K562 (cell line): Measurements from ENCODE around the gene ZC3H12C. TPM values are rescaled to one million over a fixed set of nuclear protein-coding genes. Genes with fewer than 3 reads are reported as not detected.

Experiments used
- ATAC-seq: fragments of 200-7000 bp; cut with Tn5 transposase; 3 replicates; pipeline ENCODE4 v1.9.1; 2020; ENCODE audit warnings: moderate library complexity
- BruUV-seq: library from RNA; stranded (reverse); fragments of 400-500 nt; replicated peaks from 2 replicates; lab custom pipeline; 2021; lab: Mats Ljungman, UMichigan
- CTCF ChIA-PET: fragments of 300-600 bp; formaldehyde crosslinking; extraction: SDS; loops from one replicate; lab custom pipeline; 2021; ENCODE audit warnings: low intra/inter-chr PET ratio; lab: Yijun Ruan, JAX
- POLR2A ChIA-PET: fragments of 300-600, 350-650 bp; sonication (Branson Sonifier 250); formaldehyde crosslinking; extraction: SDS; loops from one replicate; lab custom pipeline; 2021; ENCODE audit warnings: antibody characterized with exemption, inconsistent platforms; lab: Yijun Ruan, JAX
- DNase-seq, 4 experiments: peaks; one replicate each; pipeline versions ENCODE4 v3.0.0 to v3.0.0-alpha.2; 2011 to 2018; ENCODE audit warnings: low spot score in 3 of 4, mixed read lengths in 3 of 4; ENCODE audit errors: extremely low read depth in 1 of 4
- FAIRE-seq: peaks from 2 replicates; lab custom pipeline; 2011; peaks lifted over from hg19 to GRCh38; lab: Jason Lieb, UNC
- H2AFZ ChIP-seq: 2 replicates; pipeline ENCODE4 v1.6.0; 2011; ENCODE audit warnings: low read depth, low read length, control low read depth, inconsistent platforms
- H3K27ac ChIP-seq: fragments of 200-600 bp; 3 replicates; pipeline ENCODE4 v1.8.0; 2011; ENCODE audit warnings: low read depth, mild to moderate bottlenecking, control low read depth, inconsistent platforms, low read length, moderate library complexity, mixed read lengths; ENCODE audit errors: extremely low read depth
- H3K27me3 ChIP-seq, 2 experiments: fragments of 300-600 bp in 1 of 2; 2 replicates in 1 of 2; 3 replicates in 1 of 2; pipeline versions ENCODE4 v1.6.0 to v1.8.0; 2011; ENCODE audit warnings: inconsistent platforms in 2 of 2, low read length in 2 of 2, mild to moderate bottlenecking in 1 of 2, mixed read lengths in 1 of 2, moderate library complexity in 1 of 2; ENCODE audit not compliant: control insufficient read depth in 2 of 2, insufficient read depth in 2 of 2
- H3K36me3 ChIP-seq: fragments of 300-600 bp; 3 replicates; pipeline ENCODE4 v1.8.0; 2011; ENCODE audit warnings: mild to moderate bottlenecking, low read length, inconsistent platforms; ENCODE audit not compliant: control insufficient read depth, insufficient read depth
- H3K4me1 ChIP-seq, 2 experiments: fragments of 200-600 bp in 1 of 2; replicated peaks in 1 of 2; 2 replicates in 1 of 2; 3 replicates in 1 of 2; pipeline versions ENCODE4 v1.5.1 to v1.8.0; 2011; ENCODE audit warnings: inconsistent platforms in 2 of 2, low read length in 2 of 2, mild to moderate bottlenecking in 1 of 2, mixed read lengths in 1 of 2, moderate library complexity in 1 of 2; ENCODE audit not compliant: control insufficient read depth in 2 of 2, insufficient read depth in 2 of 2
- H3K4me2 ChIP-seq: 2 replicates; pipeline ENCODE4 v1.6.1; 2011; ENCODE audit warnings: low read length, control low read depth, inconsistent platforms, mixed read lengths; ENCODE audit not compliant: insufficient read depth
- H3K4me3 ChIP-seq: fragments of 200-600 bp; sonication (generic), shearing (Covaris generic); 2 replicates; pipeline ENCODE4 v1.5.1; 2016; ENCODE audit warnings: control low read depth, inconsistent platforms
- H3K79me2 ChIP-seq: fragments of 200-600 bp; 3 replicates; pipeline ENCODE4 v1.8.0; 2011; ENCODE audit warnings: low read length, inconsistent platforms; ENCODE audit not compliant: control insufficient read depth, insufficient read depth
- H3K9ac ChIP-seq, 2 experiments: 2 replicates each; pipeline versions ENCODE4 v1.6.0 to v1.6.1; 2011; ENCODE audit warnings: low read depth in 2 of 2, low read length in 2 of 2, control low read depth in 1 of 2, inconsistent platforms in 1 of 2, mild to moderate bottlenecking in 1 of 2, mixed read lengths in 1 of 2; ENCODE audit not compliant: insufficient read depth in 1 of 2
- H3K9me1 ChIP-seq: one replicate; pipeline ENCODE4 v1.6.0; 2011; ENCODE audit warnings: inconsistent platforms, mild to moderate bottlenecking, low read length, moderate library complexity; ENCODE audit not compliant: control insufficient read depth, insufficient read depth
- H3K9me3 ChIP-seq: replicated peaks from 2 replicates; pipeline ENCODE4 v1.5.1; 2011; ENCODE audit warnings: low read depth, low read length, inconsistent platforms; ENCODE audit not compliant: control insufficient read depth, insufficient read depth
- H4K20me1 ChIP-seq: replicated peaks from 2 replicates; pipeline ENCODE4 v1.6.1; 2011; ENCODE audit warnings: low read length, inconsistent platforms, mixed read lengths; ENCODE audit not compliant: control insufficient read depth, insufficient read depth
- BRCA1 ChIP-seq, 2 experiments: fragments of 450-650 bp in 1 of 2; sonication (generic) in 1 of 2; formaldehyde crosslinking in 1 of 2; IDR thresholded peaks; 2 replicates each; pipeline versions ENCODE4 v1.5.0 to v1.6.1; 2017 to 2020; ENCODE audit warnings: mild to moderate bottlenecking in 1 of 2, missing genetic modification reagents in 1 of 2
- CBX2 ChIP-seq: fragments of 200-600 bp; sonication (generic); IDR thresholded peaks from one replicate; pipeline ENCODE4 v1.6.1; 2012; ENCODE audit warnings: mild to moderate bottlenecking, low read length, inconsistent platforms; ENCODE audit not compliant: insufficient read depth, poor library complexity, severe bottlenecking
- ETS2 ChIP-seq: IDR thresholded peaks from 2 replicates; pipeline ENCODE4 v1.6.1; 2016; ENCODE audit warnings: borderline replicate concordance, missing genetic modification characterization, mild to moderate bottlenecking, moderate library complexity, missing compliant biosample characterization; ENCODE audit not compliant: poor library complexity, severe bottlenecking
- FOXP1 ChIP-seq: sonication (generic); formaldehyde crosslinking; IDR thresholded peaks from 2 replicates; pipeline ENCODE4 v1.8.0; 2022; ENCODE audit warnings: mild to moderate bottlenecking, missing genetic modification reagents
- GABPB2 ChIP-seq: fragments of 250-450 bp; sonication (Bioruptor Pico); conservative IDR thresholded peaks from 2 replicates; pipeline ENCODE4 v1.5.1; 2021; ENCODE audit warnings: mild to moderate bottlenecking
- LARP7 ChIP-seq: fragments of 450-650 bp; IDR thresholded peaks from 2 replicates; pipeline ENCODE4 v1.6.1; 2016
- NR1H2 ChIP-seq: sonication (generic); formaldehyde crosslinking; IDR thresholded peaks from 2 replicates; pipeline ENCODE4 v1.4.0; 2020; ENCODE audit warnings: mild to moderate bottlenecking, missing genetic modification reagents
- PPARD ChIP-seq: fragments of 250-450 bp; sonication (Bioruptor Pico); IDR thresholded peaks from 2 replicates; pipeline ENCODE4 v1.8.0; 2022; ENCODE audit warnings: inconsistent platforms, mild to moderate bottlenecking, moderate library complexity
- RBM17 ChIP-seq: fragments of 200-400 bp; formaldehyde crosslinking; IDR thresholded peaks from 2 replicates; pipeline ENCODE4 v1.6.1; 2017; ENCODE audit warnings: low read depth, mild to moderate bottlenecking, low read length, borderline replicate concordance
- RCOR1 ChIP-seq, 2 experiments: IDR thresholded peaks; 2 replicates each; pipeline ENCODE4 v1.6.1; 2012; ENCODE audit warnings: low read depth in 2 of 2, low read length in 2 of 2, borderline replicate concordance in 1 of 2, improper control_type of control experiment in 1 of 2
- SMAD4 ChIP-seq: fragments of 250-450 bp; sonication (Bioruptor Pico); conservative IDR thresholded peaks from 2 replicates; pipeline ENCODE4 v1.8.0; 2021; ENCODE audit warnings: inconsistent platforms, mild to moderate bottlenecking, moderate library complexity
- in situ Hi-C: fragments of 300-500 bp; cut with MboI; formaldehyde crosslinking; loops from 4 replicates; pipeline ENCODE4 v1.15.0; 2018; ENCODE audit warnings: inconsistent platforms, mixed read lengths
- intact Hi-C: fragments of 100-400 bp; cut with micrococcal nuclease; formaldehyde crosslinking; loops from 2 replicates; pipeline ENCODE4 v1.14.2; 2022
- polyA plus RNA-seq, 8 experiments: library from polyadenylated mRNA; depleted of rRNA in 4 of 8; stranded (reverse) in 5 of 8; unstranded in 3 of 8; fragments of >200 nt; fragmentation: Nextera tagmentation in 2 of 8; fragmentation: Illumina TruSeq in 1 of 8; extraction: Ambion mirVana in 2 of 8; extraction: Trizol in 1 of 8; gene quantifications; 2 replicates each; pipeline versions ENCODE4 v1.2.1 to v1.2.3, GENCODE V29; 2011 to 2014; ENCODE audit warnings: inconsistent platforms in 1 of 8, missing spikeins in 1 of 8
- total RNA-seq, 7 experiments: library from RNA; depleted of rRNA in 6 of 7; stranded (reverse); fragments of >200 nt in 6 of 7; fragmentation: Illumina TruSeq in 2 of 7; extraction: Trizol in 2 of 7; gene quantifications; 2 replicates each; pipeline versions ENCODE4 v1.2.1 to v1.2.3, GENCODE V29; 2011 to 2021; ENCODE audit warnings: low replicate concordance in 1 of 7

ZC3H12C gene
- total and polyA plus RNA-seq, 9 of the 15 experiments (the other 6 are each of a cell fraction or from before 2014, with no cell fraction given), result 0.56 to 5.9 (median 3.3) TPM

- H3K27me3 ChIP-seq, result no peaks in the 10 kb centered on the region
- H3K4me2 ChIP-seq, result no peak overlapping the region
- TF ChIP-seq GABPB2 (CRISPR knock-in tag) (no peak), LARP7 (no peak), NR1H2 (CRISPR knock-in tag) (no peak), RBM17 (no peak), BRCA1 (IDR thresholded peaks at IDR 0.05) (no peak), BRCA1 (CRISPR knock-in tag; IDR thresholded peaks at IDR 0.05) (no peak), SMAD4 (CRISPR knock-in tag) (no peak), RCOR1 (IDR thresholded peaks at IDR 0.05; ENCODE audit: borderline replicate concordance in 1 of 2, low read depth in 2 of 2, low read length in 2 of 2) (no peak), CBX2 (no peak), PPARD (CRISPR knock-in tag) (no peak), FOXP1 (CRISPR knock-in tag) (no peak), ETS2 (tag) (no peak)
- ChIA-PET POLR2A (no interaction called here), CTCF (no interaction called here)
- DNase-seq (no peak), FAIRE-seq (no peak), ATAC-seq (no peak)
- H3K9me1 ChIP-seq, result no peaks in the 10 kb centered on the region
- in situ Hi-C loops, result no loop called here
- H3K79me2 ChIP-seq, result no peaks in the 10 kb centered on the region; the same call in 2 of the 3 replicates
- H3K4me3 ChIP-seq, result no peak overlapping the region
- no peaks in the 10 kb centered on the region for H4K20me1 ChIP-seq
- H3K27ac ChIP-seq, result no peak overlapping the region
- H3K4me1 ChIP-seq, result no peaks in the 10 kb centered on the region
- no peak overlapping the region for H3K9ac ChIP-seq
- no peaks in the 10 kb centered on the region for H3K9me3 ChIP-seq
- no peaks in the 10 kb centered on the region for H3K36me3 ChIP-seq
- no TSS peak for BruUV-seq
- intact Hi-C loops, result no loop called here
- no peak overlapping the region for H2AFZ ChIP-seq
Measured at GRCh38 chr11:110141812-110142211, 48.6 kb downstream of the ZC3H12C start.
